Measurements from ENCODE around the gene PCYOX1L. TPM values are rescaled to one million over a fixed set of nuclear protein-coding genes. Genes with fewer than 3 reads are reported as not detected.
A peak's percentile ranks its signal among the peaks of the same experiment; 100 is the strongest.

Gene PCYOX1L
- total and polyA plus RNA-seq, 9 of the 15 experiments (the other 6 are each of a cell fraction or from before 2014, with no cell fraction given): 2.3 to 17.9 (median 6.0) TPM

DNA sequence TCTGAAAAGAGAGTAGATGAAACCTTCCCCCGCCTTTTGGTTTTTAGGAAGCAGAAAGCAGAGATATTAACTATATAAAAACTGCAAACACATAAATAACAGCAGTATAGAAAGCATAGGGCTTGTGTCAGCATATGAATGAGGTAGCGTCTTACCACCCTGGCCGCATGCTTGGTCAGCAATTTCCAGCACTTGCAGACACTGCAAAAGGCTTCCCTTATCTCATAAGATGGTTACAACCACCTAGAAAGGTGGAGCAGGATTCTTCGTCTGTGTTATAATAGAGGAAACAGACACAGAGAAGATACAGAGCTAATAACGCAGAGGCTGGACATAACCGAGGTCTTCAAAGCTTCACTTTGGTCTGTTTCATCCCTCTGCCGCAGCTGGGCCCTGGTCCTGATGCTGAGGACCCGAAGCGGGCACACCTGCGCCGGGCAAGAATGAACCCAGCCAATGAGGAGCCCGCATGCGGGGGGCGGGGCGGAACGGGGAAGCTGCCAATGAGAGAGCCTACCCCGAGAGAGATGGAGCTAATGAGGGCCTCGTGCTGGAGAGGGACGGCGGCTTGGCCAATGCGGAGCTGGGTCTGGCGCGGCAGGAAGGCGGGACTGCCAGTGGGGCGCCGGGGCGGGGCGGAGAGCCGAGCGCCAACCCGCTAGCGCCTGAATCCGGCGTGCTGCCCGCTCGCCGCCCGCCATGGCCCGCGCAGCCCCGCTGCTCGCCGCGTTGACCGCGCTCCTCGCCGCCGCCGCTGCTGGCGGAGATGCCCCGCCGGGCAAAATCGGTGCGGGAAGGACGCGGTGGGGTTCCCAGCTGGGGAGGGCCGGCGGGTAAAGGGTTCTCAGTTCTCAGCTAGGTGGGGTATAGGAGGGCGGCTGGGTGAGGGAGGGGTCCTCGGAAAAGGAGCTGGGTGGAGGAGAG lies at the start of gene PCYOX1L (continued):
- TF ChIP-seq, protein P1, sequence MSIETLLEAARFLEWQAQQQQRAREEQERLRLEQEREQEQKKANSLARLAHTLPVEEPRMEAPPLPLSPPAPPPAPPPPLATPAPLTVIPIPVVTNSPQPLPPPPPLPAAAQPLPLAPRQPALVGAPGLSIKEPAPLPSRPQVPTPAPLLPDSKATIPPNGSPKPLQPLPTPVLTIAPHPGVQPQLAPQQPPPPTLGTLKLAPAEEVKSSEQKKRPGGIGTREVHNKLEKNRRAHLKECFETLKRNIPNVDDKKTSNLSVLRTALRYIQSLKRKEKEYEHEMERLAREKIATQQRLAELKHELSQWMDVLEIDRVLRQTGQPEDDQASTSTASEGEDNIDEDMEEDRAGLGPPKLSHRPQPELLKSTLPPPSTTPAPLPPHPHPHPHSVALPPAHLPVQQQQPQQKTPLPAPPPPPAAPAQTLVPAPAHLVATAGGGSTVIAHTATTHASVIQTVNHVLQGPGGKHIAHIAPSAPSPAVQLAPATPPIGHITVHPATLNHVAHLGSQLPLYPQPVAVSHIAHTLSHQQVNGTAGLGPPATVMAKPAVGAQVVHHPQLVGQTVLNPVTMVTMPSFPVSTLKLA (conservative IDR thresholded peaks at IDR 0.05): peak in 1 of 2 experiments; percentile 65; a peak in 3 of 4 replicates
- TF ChIP-seq GTF2E2 (tag; IDR thresholded peaks at IDR 0.05) (no peak), U2AF1 (optimal IDR thresholded peaks at IDR 0.05; ENCODE audit: low read depth, low read length) (no peak), CHD2 (IDR thresholded peaks at IDR 0.05; ENCODE audit: low read depth, low read length) (peak; percentile 39; the same call in 1 of the 2 replicates), CCNT2 (IDR thresholded peaks at IDR 0.05; ENCODE audit: borderline replicate concordance, extremely low read depth, insufficient read length, low read depth, low read length) (peak; percentile 50), FIP1L1 (IDR thresholded peaks at IDR 0.05; ENCODE audit: low read depth, low read length, poor library complexity, severe bottlenecking) (no peak), ZNF589 (CRISPR knock-in tag; IDR thresholded peaks at IDR 0.05; ENCODE audit: low read depth) (0 out of 2 replicates have a peak, but pooled peaks have one; percentile 20), MBD2 (IDR thresholded peaks at IDR 0.05; ENCODE audit: borderline replicate concordance, low read depth) (peak; percentile 91), MAFF (IDR thresholded peaks at IDR 0.05; ENCODE audit: low read length) (peak; percentile 99)
- TF ChIP-seq, protein P2, sequence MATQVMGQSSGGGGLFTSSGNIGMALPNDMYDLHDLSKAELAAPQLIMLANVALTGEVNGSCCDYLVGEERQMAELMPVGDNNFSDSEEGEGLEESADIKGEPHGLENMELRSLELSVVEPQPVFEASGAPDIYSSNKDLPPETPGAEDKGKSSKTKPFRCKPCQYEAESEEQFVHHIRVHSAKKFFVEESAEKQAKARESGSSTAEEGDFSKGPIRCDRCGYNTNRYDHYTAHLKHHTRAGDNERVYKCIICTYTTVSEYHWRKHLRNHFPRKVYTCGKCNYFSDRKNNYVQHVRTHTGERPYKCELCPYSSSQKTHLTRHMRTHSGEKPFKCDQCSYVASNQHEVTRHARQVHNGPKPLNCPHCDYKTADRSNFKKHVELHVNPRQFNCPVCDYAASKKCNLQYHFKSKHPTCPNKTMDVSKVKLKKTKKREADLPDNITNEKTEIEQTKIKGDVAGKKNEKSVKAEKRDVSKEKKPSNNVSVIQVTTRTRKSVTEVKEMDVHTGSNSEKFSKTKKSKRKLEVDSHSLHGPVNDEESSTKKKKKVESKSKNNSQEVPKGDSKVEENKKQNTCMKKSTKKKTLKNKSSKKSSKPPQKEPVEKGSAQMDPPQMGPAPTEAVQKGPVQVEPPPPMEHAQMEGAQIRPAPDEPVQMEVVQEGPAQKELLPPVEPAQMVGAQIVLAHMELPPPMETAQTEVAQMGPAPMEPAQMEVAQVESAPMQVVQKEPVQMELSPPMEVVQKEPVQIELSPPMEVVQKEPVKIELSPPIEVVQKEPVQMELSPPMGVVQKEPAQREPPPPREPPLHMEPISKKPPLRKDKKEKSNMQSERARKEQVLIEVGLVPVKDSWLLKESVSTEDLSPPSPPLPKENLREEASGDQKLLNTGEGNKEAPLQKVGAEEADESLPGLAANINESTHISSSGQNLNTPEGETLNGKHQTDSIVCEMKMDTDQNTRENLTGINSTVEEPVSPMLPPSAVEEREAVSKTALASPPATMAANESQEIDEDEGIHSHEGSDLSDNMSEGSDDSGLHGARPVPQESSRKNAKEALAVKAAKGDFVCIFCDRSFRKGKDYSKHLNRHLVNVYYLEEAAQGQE (IDR thresholded peaks at IDR 0.05; ENCODE audit: borderline replicate concordance): 0 out of 2 replicates have a peak, but pooled peaks have one; percentile 11
- TF ChIP-seq, protein P2 (CRISPR knock-in tag; IDR thresholded peaks at IDR 0.05; ENCODE audit: low read depth): no peak
- TF ChIP-seq, protein P3, sequence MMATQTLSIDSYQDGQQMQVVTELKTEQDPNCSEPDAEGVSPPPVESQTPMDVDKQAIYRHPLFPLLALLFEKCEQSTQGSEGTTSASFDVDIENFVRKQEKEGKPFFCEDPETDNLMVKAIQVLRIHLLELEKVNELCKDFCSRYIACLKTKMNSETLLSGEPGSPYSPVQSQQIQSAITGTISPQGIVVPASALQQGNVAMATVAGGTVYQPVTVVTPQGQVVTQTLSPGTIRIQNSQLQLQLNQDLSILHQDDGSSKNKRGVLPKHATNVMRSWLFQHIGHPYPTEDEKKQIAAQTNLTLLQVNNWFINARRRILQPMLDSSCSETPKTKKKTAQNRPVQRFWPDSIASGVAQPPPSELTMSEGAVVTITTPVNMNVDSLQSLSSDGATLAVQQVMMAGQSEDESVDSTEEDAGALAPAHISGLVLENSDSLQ (IDR thresholded peaks at IDR 0.05): peak; percentile 98
- TF ChIP-seq, protein P4, sequence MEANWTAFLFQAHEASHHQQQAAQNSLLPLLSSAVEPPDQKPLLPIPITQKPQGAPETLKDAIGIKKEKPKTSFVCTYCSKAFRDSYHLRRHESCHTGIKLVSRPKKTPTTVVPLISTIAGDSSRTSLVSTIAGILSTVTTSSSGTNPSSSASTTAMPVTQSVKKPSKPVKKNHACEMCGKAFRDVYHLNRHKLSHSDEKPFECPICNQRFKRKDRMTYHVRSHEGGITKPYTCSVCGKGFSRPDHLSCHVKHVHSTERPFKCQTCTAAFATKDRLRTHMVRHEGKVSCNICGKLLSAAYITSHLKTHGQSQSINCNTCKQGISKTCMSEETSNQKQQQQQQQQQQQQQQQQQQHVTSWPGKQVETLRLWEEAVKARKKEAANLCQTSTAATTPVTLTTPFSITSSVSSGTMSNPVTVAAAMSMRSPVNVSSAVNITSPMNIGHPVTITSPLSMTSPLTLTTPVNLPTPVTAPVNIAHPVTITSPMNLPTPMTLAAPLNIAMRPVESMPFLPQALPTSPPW (CRISPR knock-in tag; IDR thresholded peaks at IDR 0.05): peak; percentile 99

Data from K562 (cell line).